HEK293 (cell line): ENCODE results near the gene GNAI1.

Source experiments
- CTCF ChIA-PET: fragments of 350-600 bp; formaldehyde crosslinking; extraction: SDS; loops from one replicate; lab custom pipeline; 2021; ENCODE audit warnings: antibody characterized with exemption; lab: Yijun Ruan, JAX
- POLR2A ChIA-PET: fragments of 300-600 bp; formaldehyde crosslinking; extraction: SDS; loops from one replicate; lab custom pipeline; 2020; ENCODE audit warnings: antibody characterized with exemption, inconsistent platforms; lab: Yijun Ruan, JAX
- H3K27ac ChIP-seq: fragments of 200-500 bp; sonication (Bioruptor generic); 2 replicates; pipeline ENCODE4 v1.5.1; 2014; ENCODE audit warnings: low read depth, low read length, control low read depth, inconsistent platforms; ENCODE audit errors: extremely low read depth
- H3K36me3 ChIP-seq, 2 experiments: fragments of 200-500 bp in 1 of 2; sonication (Bioruptor generic) in 1 of 2; 1 replicate in 1 of 2; 2 replicates in 1 of 2; pipeline ENCODE4 v1.5.1; 2014 to 2017; ENCODE audit warnings: inconsistent platforms in 2 of 2, low read length in 2 of 2; ENCODE audit not compliant: control insufficient read depth in 2 of 2, insufficient read depth in 1 of 2
- H3K4me1 ChIP-seq: fragments of 200-500 bp; sonication (Bioruptor generic); 2 replicates; pipeline ENCODE4 v1.5.1; 2014; ENCODE audit warnings: mild to moderate bottlenecking, low read length, inconsistent platforms; ENCODE audit not compliant: control insufficient read depth, insufficient read depth
- H3K4me3 ChIP-seq: 2 replicates; pipeline ENCODE4 v1.5.1; 2011; ENCODE audit warnings: low read depth, mild to moderate bottlenecking, control low read depth, low read length, moderate library complexity
- H3K9me3 ChIP-seq: fragments of 200-500 bp; sonication (Bioruptor generic); 2 replicates; pipeline ENCODE4 v1.5.1; 2014; ENCODE audit warnings: low read depth, low read length, inconsistent platforms; ENCODE audit not compliant: control insufficient read depth, insufficient read depth
- GLIS1 ChIP-seq: fragments of 450-650 bp; formaldehyde crosslinking; IDR thresholded peaks from 2 replicates; pipeline ENCODE4 v1.5.1; 2016; ENCODE audit warnings: missing biosample characterization, missing genetic modification characterization
- HIC1 ChIP-seq: fragments of 450-650 bp; formaldehyde crosslinking; IDR thresholded peaks from 2 replicates; pipeline ENCODE4 v1.5.1; 2016; ENCODE audit warnings: missing biosample characterization, missing genetic modification characterization
- INSM2 ChIP-seq: fragments of 450-650 bp; formaldehyde crosslinking; IDR thresholded peaks from 2 replicates; pipeline ENCODE4 v1.5.1; 2016; ENCODE audit warnings: missing biosample characterization, missing genetic modification characterization
- PBX3 ChIP-seq: sonication (generic); formaldehyde crosslinking; IDR thresholded peaks from 2 replicates; pipeline ENCODE4 v1.8.1; 2022; ENCODE audit warnings: mild to moderate bottlenecking, moderate library complexity, missing genetic modification reagents
- PRDM1 ChIP-seq: fragments of 450-650 bp; formaldehyde crosslinking; IDR thresholded peaks from 2 replicates; pipeline ENCODE4; 2016; ENCODE audit warnings: missing biosample characterization, missing genetic modification characterization
- PRDM6 ChIP-seq: fragments of 450-650 bp; formaldehyde crosslinking; IDR thresholded peaks from 2 replicates; pipeline ENCODE4 v1.5.1; 2017; ENCODE audit warnings: missing biosample characterization, missing genetic modification characterization
- REPIN1 ChIP-seq: fragments of 450-650 bp; formaldehyde crosslinking; IDR thresholded peaks from 2 replicates; pipeline ENCODE4 v1.5.1; 2017; ENCODE audit warnings: missing biosample characterization, missing genetic modification characterization, low read depth
- SP7 ChIP-seq: fragments of 450-650 bp; formaldehyde crosslinking; IDR thresholded peaks from 2 replicates; pipeline ENCODE4 v1.5.1; 2016; ENCODE audit warnings: missing biosample characterization, missing genetic modification characterization
- ZNF157 ChIP-seq: fragments of 450-650 bp; formaldehyde crosslinking; IDR thresholded peaks from 2 replicates; pipeline ENCODE4 v1.5.1; 2016; ENCODE audit warnings: missing biosample characterization, missing genetic modification characterization
- ZNF16 ChIP-seq: fragments of 450-650 bp; formaldehyde crosslinking; IDR thresholded peaks from 2 replicates; pipeline ENCODE4 v1.5.1; 2016; ENCODE audit warnings: low read depth, missing biosample characterization, missing genetic modification characterization
- ZNF169 ChIP-seq: fragments of 450-650 bp; formaldehyde crosslinking; IDR thresholded peaks from 2 replicates; pipeline ENCODE4 v1.5.1; 2016; ENCODE audit warnings: missing biosample characterization, missing genetic modification characterization
- ZNF18 ChIP-seq: fragments of 450-650 bp; formaldehyde crosslinking; IDR thresholded peaks from 2 replicates; pipeline ENCODE4 v1.5.1; 2016; ENCODE audit warnings: missing biosample characterization, missing genetic modification characterization
- ZNF23 ChIP-seq: fragments of 450-650 bp; formaldehyde crosslinking; IDR thresholded peaks from 2 replicates; pipeline ENCODE4 v1.5.1; 2016; ENCODE audit warnings: missing biosample characterization, missing genetic modification characterization, borderline replicate concordance
- ZNF26 ChIP-seq: fragments of 450-650 bp; formaldehyde crosslinking; IDR thresholded peaks from 2 replicates; pipeline ENCODE4 v1.5.1; 2016; ENCODE audit warnings: missing biosample characterization, missing genetic modification characterization
- ZNF274 ChIP-seq, 2 experiments: fragments of 200-500 bp in 1 of 2; fragments of 450-650 bp in 1 of 2; sonication (Bioruptor generic) in 1 of 2; formaldehyde crosslinking in 1 of 2; IDR thresholded peaks; 2 replicates each; pipeline versions ENCODE4 v1.5.1 to v1.6.1; 2014 to 2016; ENCODE audit warnings: borderline replicate concordance in 1 of 2, inconsistent platforms in 1 of 2, low read length in 1 of 2, missing biosample characterization in 1 of 2, missing genetic modification characterization in 1 of 2
- ZNF48 ChIP-seq: fragments of 450-650 bp; formaldehyde crosslinking; IDR thresholded peaks from 2 replicates; pipeline ENCODE4 v1.5.1; 2016; ENCODE audit warnings: missing biosample characterization, missing genetic modification characterization
- ZNF610 ChIP-seq: fragments of 450-650 bp; formaldehyde crosslinking; IDR thresholded peaks from 2 replicates; pipeline ENCODE4 v1.5.1; 2016; ENCODE audit warnings: missing biosample characterization, missing genetic modification characterization, borderline replicate concordance
- ZNF621 ChIP-seq: fragments of 450-650 bp; formaldehyde crosslinking; IDR thresholded peaks from 2 replicates; pipeline ENCODE4 v1.5.1; 2017; ENCODE audit warnings: missing biosample characterization, missing genetic modification characterization
- ZNF624 ChIP-seq: fragments of 450-650 bp; formaldehyde crosslinking; IDR thresholded peaks from 2 replicates; pipeline ENCODE4 v1.5.1; 2017; ENCODE audit warnings: missing biosample characterization, missing genetic modification characterization

The GNAI1 gene

GRCh38 chr7:80207501-80207900 lies 72.9 kb downstream of the GNAI1 start:
- TF ChIP-seq SP7 (tag by site-specific recombination) (peak; percentile 53; the same call in 1 of the 2 replicates), PRDM6 (tag by site-specific recombination) (peak; percentile 48; the same call in 1 of the 2 replicates), ZNF18 (tag by site-specific recombination) (no peak)
- H3K36me3 ChIP-seq, result peaks cover 12 to 13% of the 10 kb centered on the region in 2 experiments; a peak in 2 of 3 replicates
- ChIA-PET POLR2A (no interaction called here), CTCF (no interaction called here)
- H3K27ac ChIP-seq, result no peak overlapping the region
- no peak overlapping the region for H3K4me3 ChIP-seq
- no peaks in the 10 kb centered on the region for H3K9me3 ChIP-seq
- no peaks in the 10 kb centered on the region for H3K4me1 ChIP-seq

GRCh38 chr7:80208700-80209099 lies 74.1 kb downstream of the GNAI1 start:
- H3K4me1 ChIP-seq, result no peaks in the 10 kb centered on the region
- POLR2A ChIA-PET, result no interaction called here
- no peak for TF ChIP-seq ZNF23 (tag by site-specific recombination)
- no peak for TF ChIP-seq REPIN1 (tag by site-specific recombination)
- TF ChIP-seq ZNF621 (tag by site-specific recombination), result no peak
- no peak for TF ChIP-seq ZNF624 (tag by site-specific recombination)
- TF ChIP-seq ZNF48 (tag by site-specific recombination), result no peak
- TF ChIP-seq PBX3, result no peak
- no peak for TF ChIP-seq ZNF16 (tag by site-specific recombination)
- no peak for TF ChIP-seq HIC1
- TF ChIP-seq ZNF274 (IDR thresholded peaks at IDR 0.05; ENCODE audit: low read length), result no peak
- TF ChIP-seq ZNF274 (tag by site-specific recombination; IDR thresholded peaks at IDR 0.05; ENCODE audit: borderline replicate concordance), result no peak
- TF ChIP-seq ZNF610 (tag by site-specific recombination), result no peak
- TF ChIP-seq ZNF169 (tag by site-specific recombination), result no peak
- TF ChIP-seq PRDM1, result no peak
- TF ChIP-seq ZNF26 (tag by site-specific recombination), result no peak
- TF ChIP-seq ZNF157 (tag by site-specific recombination), result no peak
- TF ChIP-seq INSM2 (tag by site-specific recombination), result no peak
- no peak for TF ChIP-seq PRDM6 (tag by site-specific recombination)
- TF ChIP-seq GLIS1 (tag by site-specific recombination), result no peak
- TF ChIP-seq, all 188 proteins: peak for 0
- peaks cover 18 to 22% of the 10 kb centered on the region in 2 experiments; a peak in 2 of 3 replicates for H3K36me3 ChIP-seq
- CTCF ChIA-PET, result interaction anchor here (0.8 to 1.1 kb wide), 2 partner anchors 114 to 149 kb away, joined by 3 to 4 read pairs; no protein-coding TSS in a partner anchor
- H3K27ac ChIP-seq, result no peak overlapping the region
- no peak overlapping the region for H3K4me3 ChIP-seq
- H3K9me3 ChIP-seq, result no peaks in the 10 kb centered on the region
